Measurements from ENCODE around the gene RNASE11.

DNA sequence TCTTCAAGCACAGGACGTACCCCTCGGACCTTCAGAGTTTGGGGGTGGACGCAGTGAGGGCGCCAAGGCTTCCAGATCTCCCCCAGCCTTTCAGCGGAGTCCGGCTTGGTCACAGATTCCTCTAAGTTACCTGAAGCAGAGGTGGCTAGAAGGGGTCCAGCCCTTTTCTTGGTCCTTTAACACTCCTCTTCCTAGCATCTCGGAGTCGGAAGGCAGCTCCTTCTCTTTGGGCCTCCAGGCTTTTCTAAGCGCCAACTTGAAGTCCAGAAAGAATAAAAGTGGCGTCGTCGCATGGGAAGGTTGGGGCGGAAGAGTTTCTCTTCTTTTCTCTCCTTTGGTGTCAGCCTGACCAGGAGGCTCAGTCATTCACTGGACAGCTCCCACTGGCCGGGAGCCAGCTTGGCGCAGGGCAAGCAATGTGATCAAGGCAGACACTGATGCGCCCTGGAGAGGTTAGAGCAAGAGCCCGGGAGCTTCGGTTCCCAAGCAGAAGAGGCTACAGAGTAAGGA, 44.1 kb upstream of the RNASE11 start:
- TF ChIP-seq SPI1 (IDR thresholded peaks at IDR 0.05; ENCODE audit: low read depth, low read length) (no peak), POLR2AphosphoS5 (IDR thresholded peaks at IDR 0.05; ENCODE audit: low read depth, low read length) (no peak), POLR2A (IDR thresholded peaks at IDR 0.05; ENCODE audit: low read depth, low read length) (no peak), TAF1 (IDR thresholded peaks at IDR 0.05; ENCODE audit: low read depth, low read length) (no peak)
